Smooth muscle cell (in vitro differentiated cells): ENCODE measurements around the gene YY1AP1. TPM values are rescaled to one million over a fixed set of nuclear protein-coding genes. Genes with fewer than 3 reads are reported as not detected.
"Not testable (repeated sequence)": the region's sequence is repeated elsewhere in the genome, so short reads cannot be mapped to it uniquely, and the experiment has no call there.

Source experiments
- DNase-seq: peaks from one replicate; lab custom pipeline; 2025; ENCODE audit not compliant: unreplicated experiment; lab: John Stamatoyannopoulos, UW
- H2AFZ ChIP-seq: fragments of 200-600 bp; sonication (generic); 2 replicates; pipeline ENCODE4 v1.6.0; 2016; ENCODE audit warnings: antibody characterized with exemption, low read depth, mild to moderate bottlenecking
- H3F3A ChIP-seq: fragments of 200-600 bp; sonication (generic); 2 replicates; pipeline ENCODE4 v1.6.0; 2017; ENCODE audit warnings: antibody characterized with exemption, low read depth
- H3K27ac ChIP-seq: fragments of 200-600 bp; sonication (generic); 2 replicates; pipeline ENCODE4 v1.5.1; 2016; ENCODE audit warnings: low read depth, mild to moderate bottlenecking
- H3K27me3 ChIP-seq: fragments of 200-600 bp; sonication (generic); 2 replicates; pipeline ENCODE4 v1.6.1; 2016; ENCODE audit warnings: low read depth, mild to moderate bottlenecking
- H3K36me3 ChIP-seq: fragments of 200-600 bp; sonication (generic); 2 replicates; pipeline ENCODE4 v1.5.1; 2016; ENCODE audit warnings: low read depth
- H3K4me1 ChIP-seq: fragments of 200-600 bp; sonication (generic); 2 replicates; pipeline ENCODE4 v1.5.1; 2016; ENCODE audit warnings: low read depth
- H3K4me2 ChIP-seq: fragments of 200-600 bp; sonication (generic); 2 replicates; pipeline ENCODE4 v1.6.0; 2016; ENCODE audit warnings: mild to moderate bottlenecking
- H3K4me3 ChIP-seq: fragments of 200-600 bp; sonication (generic); 2 replicates; pipeline ENCODE4 v1.5.1; 2016; ENCODE audit warnings: mild to moderate bottlenecking
- H3K79me2 ChIP-seq: fragments of 200-600 bp; sonication (generic); 2 replicates; pipeline ENCODE4 v1.6.0; 2016; ENCODE audit warnings: low read depth, mild to moderate bottlenecking
- H3K9ac ChIP-seq: fragments of 200-600 bp; sonication (generic); 2 replicates; pipeline ENCODE4 v1.6.0; 2016; ENCODE audit warnings: low read depth
- H3K9me3 ChIP-seq: fragments of 200-600 bp; sonication (generic); replicated peaks from 2 replicates; pipeline ENCODE4 v1.5.1; 2016; ENCODE audit warnings: low read depth
- H4K20me1 ChIP-seq: fragments of 200-600 bp; sonication (generic); 2 replicates; pipeline ENCODE4 v1.6.0; 2016; ENCODE audit warnings: low read depth
- WGBS: methylation state at CpG from one replicate; pipeline ENCODE4 v1.1.7; 2016; ENCODE audit warnings: low lambda C conversion rate; 5-methylcytosine and 5-hydroxymethylcytosine counted together
- polyA plus RNA-seq: library from polyadenylated mRNA; unstranded; fragments of >200 nt; fragmentation: Nextera tagmentation; extraction: Ambion mirVana; gene quantifications from 2 replicates; pipeline ENCODE4 v1.2.1, GENCODE V29; 2016
- total RNA-seq: library from RNA; depleted of rRNA; stranded (reverse); fragments of >200 nt; gene quantifications from 2 replicates; pipeline ENCODE4 v1.2.3, GENCODE V29; 2014
- TF ChIP-seq, protein P1 (sequence below): fragments of 200-600 bp; sonication (generic); IDR thresholded peaks from 2 replicates; pipeline ENCODE4 v1.5.1; 2017; ENCODE audit warnings: borderline replicate concordance, mild to moderate bottlenecking, antibody characterized with exemption; ENCODE audit not compliant: insufficient read depth, poor library complexity, severe bottlenecking

Gene YY1AP1
- total and polyA plus RNA-seq, 2 experiments from 2014 or later: 27.8 to 33.9 TPM

DNA sequence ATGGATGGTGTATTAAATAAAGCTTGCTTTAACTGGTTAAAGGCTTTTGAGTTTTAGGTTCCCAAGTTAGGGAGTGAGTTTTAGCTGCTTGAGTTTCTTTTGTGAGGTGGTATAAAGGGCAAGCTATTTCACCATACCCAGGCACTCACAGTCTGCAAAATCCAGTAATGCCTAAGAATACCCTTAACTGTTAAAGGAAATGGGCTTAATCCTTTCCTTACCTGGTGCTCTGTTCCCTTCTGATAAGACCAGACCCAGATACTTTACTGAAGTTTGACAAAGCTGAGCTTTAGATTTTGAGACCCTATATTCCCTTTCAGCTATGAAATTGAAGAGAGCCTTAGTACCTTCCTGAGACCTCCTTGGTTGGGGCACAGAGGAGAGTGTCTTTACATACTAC lies 48.2 kb downstream of the YY1AP1 start:
- no peak overlapping the region for H2AFZ ChIP-seq
- H3K27ac ChIP-seq: no peak overlapping the region
- H3K4me3 ChIP-seq: no peak overlapping the region
- no peaks in the 10 kb centered on the region for H3K79me2 ChIP-seq
- H3K36me3 ChIP-seq: no peaks in the 10 kb centered on the region
- H4K20me1 ChIP-seq: no peaks in the 10 kb centered on the region
- no peaks in the 10 kb centered on the region for H3K9me3 ChIP-seq
- H3K9ac ChIP-seq: no peak overlapping the region
- DNase-seq: no peak
- peaks cover 7% of the 10 kb centered on the region for H3K4me1 ChIP-seq
- TF ChIP-seq, protein P1, sequence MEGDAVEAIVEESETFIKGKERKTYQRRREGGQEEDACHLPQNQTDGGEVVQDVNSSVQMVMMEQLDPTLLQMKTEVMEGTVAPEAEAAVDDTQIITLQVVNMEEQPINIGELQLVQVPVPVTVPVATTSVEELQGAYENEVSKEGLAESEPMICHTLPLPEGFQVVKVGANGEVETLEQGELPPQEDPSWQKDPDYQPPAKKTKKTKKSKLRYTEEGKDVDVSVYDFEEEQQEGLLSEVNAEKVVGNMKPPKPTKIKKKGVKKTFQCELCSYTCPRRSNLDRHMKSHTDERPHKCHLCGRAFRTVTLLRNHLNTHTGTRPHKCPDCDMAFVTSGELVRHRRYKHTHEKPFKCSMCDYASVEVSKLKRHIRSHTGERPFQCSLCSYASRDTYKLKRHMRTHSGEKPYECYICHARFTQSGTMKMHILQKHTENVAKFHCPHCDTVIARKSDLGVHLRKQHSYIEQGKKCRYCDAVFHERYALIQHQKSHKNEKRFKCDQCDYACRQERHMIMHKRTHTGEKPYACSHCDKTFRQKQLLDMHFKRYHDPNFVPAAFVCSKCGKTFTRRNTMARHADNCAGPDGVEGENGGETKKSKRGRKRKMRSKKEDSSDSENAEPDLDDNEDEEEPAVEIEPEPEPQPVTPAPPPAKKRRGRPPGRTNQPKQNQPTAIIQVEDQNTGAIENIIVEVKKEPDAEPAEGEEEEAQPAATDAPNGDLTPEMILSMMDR: no peak
- H3K4me2 ChIP-seq: no peak overlapping the region
- H3K27me3 ChIP-seq: no peaks in the 10 kb centered on the region
- H3F3A ChIP-seq: no peaks in the 10 kb centered on the region

DNA sequence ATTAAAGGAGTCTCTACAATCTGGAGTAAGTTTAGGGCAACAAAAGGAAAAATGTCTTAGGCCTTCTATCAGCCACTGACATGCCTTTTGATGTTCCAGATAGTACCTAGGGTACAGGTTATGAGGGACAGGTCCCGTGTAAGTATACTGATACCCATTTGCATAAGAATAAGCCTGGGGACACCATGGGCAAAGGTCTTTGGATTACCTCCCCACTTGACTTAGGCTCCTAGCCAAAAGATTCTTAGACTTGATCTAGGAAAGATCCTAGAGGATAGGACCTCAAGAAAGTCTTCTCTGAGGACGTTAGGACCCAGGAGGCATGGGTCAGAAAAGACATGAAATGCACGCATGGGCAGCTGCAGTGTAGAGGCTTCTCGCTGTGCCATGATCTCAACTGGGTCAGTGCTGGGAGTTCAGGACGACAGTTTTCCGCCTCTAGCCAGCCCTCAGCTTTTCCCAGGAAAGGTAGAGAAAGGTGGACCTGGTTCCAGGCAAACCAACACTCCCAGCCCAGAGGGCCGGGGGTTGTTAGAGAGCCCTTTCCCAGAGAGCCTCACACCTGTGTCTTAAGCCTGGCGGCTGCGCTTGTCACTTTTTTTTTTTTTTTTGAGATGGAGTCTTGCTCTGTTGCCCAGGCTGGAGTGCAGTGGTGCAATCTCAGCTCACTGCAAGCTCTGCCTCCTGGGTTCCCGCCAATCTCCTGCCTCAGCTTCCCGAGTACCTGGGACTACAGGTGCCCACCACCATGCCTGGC lies 52.0 kb downstream of the YY1AP1 start:
- TF ChIP-seq, protein P1: no peak
- Histone ChIP-seq H3K4me3 (no peak overlapping the region), H3K9me3 (no peaks in the 10 kb centered on the region), H4K20me1 (no peaks in the 10 kb centered on the region), H3K36me3 (no peaks in the 10 kb centered on the region), H3K9ac (no peak overlapping the region), H3F3A (no peaks in the 10 kb centered on the region), H3K27me3 (no peaks in the 10 kb centered on the region), H3K4me2 (no peak overlapping the region), H3K79me2 (no peaks in the 10 kb centered on the region), H3K27ac (no peak overlapping the region), H2AFZ (no peak overlapping the region), H3K4me1 (peaks cover 7% of the 10 kb centered on the region)
- no peak for DNase-seq
- 92% methylated on average over 11 of the region's 11 CpGs for WGBS

DNA sequence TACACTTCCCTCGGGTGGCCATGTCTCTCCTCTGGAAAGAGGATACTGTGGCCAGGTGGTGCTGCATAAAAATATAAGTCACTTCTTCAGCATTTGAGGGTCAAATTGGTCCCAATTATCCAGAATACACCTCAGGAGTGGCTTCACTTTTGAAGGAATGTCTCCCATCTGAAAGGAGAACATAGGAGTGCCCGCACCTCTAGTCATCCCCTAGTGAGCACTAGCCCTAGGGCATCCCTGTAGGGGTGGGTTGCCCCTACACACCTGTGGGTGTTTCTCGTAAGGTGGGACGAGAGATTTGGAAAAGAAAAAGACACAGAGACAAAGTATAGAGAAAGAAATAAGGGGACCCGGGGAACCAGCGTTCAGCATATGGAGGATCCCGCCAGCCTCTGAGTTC lies 62.1 kb downstream of the YY1AP1 start:
- not testable (repeated sequence) for H3K9me3 ChIP-seq, H4K20me1 ChIP-seq, H3K4me1 ChIP-seq, H3K9ac ChIP-seq, H3K4me2 ChIP-seq, H3F3A ChIP-seq, H3K27ac ChIP-seq, DNase-seq, H2AFZ ChIP-seq, H3K79me2 ChIP-seq, H3K4me3 ChIP-seq, H3K36me3 ChIP-seq, H3K27me3 ChIP-seq
- 82% methylated on average over 4 of the region's 7 CpGs for WGBS

DNA sequence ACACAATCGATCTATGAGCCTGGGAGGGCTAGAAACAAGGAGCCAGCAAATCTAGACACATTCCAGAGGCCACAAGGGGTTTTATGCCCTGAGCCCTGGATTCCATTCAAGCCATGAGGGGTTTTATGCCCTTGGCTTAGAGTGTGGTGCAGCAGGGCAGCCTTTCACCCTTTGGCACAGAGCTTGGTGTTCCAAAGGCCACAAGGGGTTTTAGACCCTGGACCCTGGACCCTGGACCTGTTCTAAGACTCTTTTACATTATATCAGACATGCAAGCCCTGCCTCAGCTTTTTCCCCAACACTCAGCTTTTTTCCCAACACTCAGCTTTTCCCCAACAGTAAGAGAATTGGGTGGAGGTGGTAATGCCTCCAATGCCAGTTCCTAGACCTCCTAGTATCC lies 65.2 kb downstream of the YY1AP1 start:
- H3K79me2 ChIP-seq: no peaks in the 10 kb centered on the region
- no peaks in the 10 kb centered on the region for H3F3A ChIP-seq
- H3K27ac ChIP-seq: no peak overlapping the region
- no peaks in the 10 kb centered on the region for H3K4me1 ChIP-seq
- TF ChIP-seq, protein P1: no peak
- H3K9ac ChIP-seq: no peak overlapping the region
- H3K4me2 ChIP-seq: no peak overlapping the region
- no peak overlapping the region for H3K4me3 ChIP-seq
- no peak overlapping the region for H2AFZ ChIP-seq
- no peaks in the 10 kb centered on the region for H3K36me3 ChIP-seq
- no peaks in the 10 kb centered on the region for H3K27me3 ChIP-seq
- WGBS: 76% methylated on average over 1 of the region's 1 CpG
- H3K9me3 ChIP-seq: no peaks in the 10 kb centered on the region
- no peak for DNase-seq
- no peaks in the 10 kb centered on the region for H4K20me1 ChIP-seq
